NCI-H1436 (cell line): ENCODE data around the gene TUBB1.

Experiments
- DNase-seq: peaks from one replicate; lab custom pipeline; 2025; lab: John Stamatoyannopoulos, UW

The TUBB1 gene

GRCh38 chr20:59042796-59043631, 23.8 kb downstream of the TUBB1 start:
- DNase-seq: peak; percentile 88

- no peak for DNase-seq
Measured at GRCh38 chr20:59043698-59044097, 24.5 kb downstream of the TUBB1 start.

DNA sequence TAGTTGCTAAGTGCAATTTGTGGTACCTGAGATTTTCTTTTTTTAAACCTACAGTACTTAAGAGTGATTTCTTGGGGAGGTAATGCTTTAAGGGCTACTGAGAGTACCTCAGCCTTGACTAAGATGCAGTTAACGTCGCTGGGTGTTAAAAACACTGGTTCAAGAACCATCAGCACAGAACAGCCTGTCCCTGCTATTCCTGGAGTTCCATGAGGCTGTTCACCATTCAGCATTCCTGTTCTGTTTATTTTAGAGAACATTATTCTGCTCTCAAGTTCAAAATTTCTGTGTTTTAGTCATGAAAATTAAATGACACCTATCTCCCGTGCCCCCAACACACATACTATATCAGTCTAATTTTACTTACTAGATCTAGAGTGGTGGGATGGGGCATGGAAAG, 25.1 kb downstream of the TUBB1 start:
- no peak for DNase-seq

DNA sequence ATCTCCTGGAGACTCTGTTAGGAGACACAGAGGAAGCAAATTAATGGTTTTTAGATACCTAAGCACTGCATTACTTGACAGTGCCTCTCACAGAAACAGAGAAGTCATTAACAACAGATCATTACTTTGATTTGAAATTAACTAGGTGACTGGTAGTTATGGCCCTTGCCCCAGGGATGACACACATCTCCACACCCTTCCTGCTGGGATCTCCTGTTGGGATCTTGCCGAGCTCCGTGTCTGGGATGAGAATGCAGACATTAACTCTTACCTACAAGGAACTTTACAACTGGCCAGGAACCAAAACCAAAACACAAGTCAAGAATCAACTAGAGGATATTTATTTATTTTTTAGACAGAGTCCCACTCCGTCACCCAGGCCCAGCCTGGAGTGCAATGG, 25.6 kb downstream of the TUBB1 start:
- no peak for DNase-seq

DNA sequence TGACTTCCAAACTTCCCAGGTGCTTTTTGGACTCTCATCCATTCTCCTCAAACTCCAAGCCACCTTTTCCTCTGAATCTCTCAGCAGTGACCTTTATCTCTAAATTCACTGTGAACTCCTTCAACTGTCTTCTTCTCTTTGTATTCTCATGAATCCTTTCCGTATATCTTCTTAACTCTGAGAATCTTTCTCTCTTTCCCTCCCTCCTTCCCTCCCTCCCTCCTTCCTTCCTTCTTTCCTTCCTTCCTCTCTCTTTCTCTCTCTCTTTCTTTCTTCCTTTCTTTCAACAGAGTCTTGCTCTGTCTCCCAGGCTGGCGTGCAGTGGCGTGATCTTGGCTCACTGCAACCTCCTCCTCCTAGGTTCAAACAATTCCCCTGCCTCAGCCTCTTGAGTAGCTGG, 27.6 kb downstream of the TUBB1 start:
- no peak for DNase-seq

DNA sequence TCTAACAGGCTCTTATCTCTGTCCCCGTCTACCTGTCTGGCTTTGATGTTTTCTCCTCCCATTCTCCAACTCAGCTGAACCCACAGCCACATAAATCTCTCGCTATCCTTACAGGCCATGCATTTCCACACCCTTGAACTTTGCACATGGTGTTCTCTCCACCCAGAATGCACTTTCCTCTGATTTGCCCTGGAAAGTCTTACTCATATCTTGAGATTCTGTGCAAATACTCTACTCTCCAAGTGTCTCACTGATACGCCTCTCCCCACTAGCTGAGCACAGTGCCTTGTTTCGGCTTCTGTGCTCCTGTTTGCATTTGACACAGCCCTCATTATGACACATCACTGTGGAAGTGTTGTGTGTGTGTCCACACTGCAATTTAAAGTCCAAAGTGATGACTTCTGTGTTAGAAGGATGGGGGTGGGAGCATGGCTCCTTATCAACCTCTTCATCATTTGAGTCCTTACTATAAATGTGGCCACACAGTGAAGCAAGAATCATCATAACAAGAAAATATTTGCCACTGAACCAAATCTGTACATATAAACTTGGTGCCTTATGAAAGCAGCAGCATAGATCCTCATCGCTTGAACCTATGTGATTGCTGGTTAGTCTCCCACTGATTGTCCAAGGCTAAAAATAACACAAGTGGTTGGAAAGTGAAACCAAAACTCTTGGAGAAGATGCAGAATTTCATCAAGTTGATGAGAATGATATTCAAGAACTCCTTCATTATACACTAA, 28.9 kb downstream of the TUBB1 start:
- no peak for DNase-seq

GRCh38 chr20:59048681-59049030, 29.4 kb downstream of the TUBB1 start:
- DNase-seq: no peak

DNA sequence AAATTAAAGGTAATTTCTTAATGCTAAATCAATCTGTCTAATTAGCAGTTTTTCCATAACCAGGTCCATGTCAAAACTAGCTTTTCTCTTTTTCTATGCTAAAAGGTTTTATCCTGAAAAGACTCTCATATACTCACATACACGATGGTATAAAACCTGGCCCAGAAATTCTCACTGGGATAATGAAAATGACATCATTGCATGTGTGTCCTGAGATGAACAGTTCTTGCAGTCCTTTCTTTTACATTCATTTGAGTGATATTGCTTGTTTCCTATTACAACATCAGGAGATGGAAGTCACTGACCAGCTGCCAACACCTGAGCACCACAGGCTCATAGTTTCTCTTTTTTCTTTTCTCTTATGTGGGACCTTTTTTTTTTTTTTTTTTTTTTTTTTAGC, 31.2 kb downstream of the TUBB1 start:
- no peak for DNase-seq

DNA sequence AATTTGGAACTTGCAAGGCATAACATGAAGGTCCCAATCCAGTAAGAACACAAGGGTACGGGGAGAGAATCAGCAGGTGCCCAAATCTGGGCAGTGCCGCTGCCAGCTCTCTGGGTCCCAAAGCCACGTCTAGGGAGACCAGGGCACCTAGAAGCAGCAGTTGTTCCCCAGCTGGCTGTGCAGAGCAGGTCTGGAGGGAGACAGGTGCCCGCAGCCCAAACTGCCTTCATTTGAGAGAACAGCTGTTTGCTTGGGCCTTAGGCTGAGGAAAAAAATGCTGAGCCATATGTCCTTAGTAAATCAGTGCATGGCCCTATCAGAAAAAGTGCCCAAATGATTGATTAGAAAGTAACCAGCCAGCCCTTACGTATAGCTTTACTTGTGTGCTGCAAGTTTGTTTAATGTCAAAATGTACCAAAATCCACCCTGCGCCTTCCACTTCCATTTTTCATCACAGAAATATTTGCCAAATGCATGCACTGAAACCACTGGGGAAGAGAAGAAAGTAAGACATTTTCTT, 32.5 kb downstream of the TUBB1 start:
- no peak for DNase-seq

DNA sequence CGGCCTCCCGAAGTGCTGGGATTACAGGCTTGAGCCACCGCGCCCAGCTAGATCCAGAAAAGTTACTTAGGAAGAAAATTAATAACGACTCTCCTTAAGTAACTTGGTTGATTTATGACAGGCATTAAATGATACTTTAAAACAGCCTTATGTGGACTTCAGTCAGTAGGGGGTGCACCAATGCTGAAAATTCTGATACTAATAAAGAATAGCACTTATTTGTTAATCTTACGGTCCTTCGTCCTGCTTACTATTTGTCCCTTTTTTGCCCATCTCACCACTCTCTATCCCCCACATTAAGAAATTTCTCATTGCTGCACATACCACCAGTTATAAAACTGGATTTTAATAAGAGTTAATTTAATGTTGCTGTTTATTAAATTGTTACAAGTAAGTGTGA, 36.1 kb downstream of the TUBB1 start:
- DNase-seq: no peak

DNA sequence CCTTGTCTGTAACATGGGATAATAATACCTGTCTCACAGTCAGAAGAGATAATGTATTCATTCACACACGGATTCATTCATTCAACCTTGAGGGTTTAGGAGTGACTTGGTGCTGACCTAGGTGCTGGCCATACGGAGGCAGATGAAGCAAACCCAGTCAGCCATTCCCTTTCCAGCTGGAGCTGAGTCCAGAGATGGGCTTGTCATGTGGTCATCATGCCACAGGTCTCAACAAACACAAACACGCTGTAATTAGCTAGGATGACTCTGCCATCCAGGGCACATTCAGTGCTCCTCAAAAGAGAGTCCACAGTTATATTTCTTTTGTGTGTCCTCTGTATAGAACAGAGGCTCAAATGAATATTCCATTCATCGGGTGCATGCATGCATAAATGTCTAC, 42.9 kb downstream of the TUBB1 start:
- DNase-seq: no peak

- DNase-seq: no peak
Measured at GRCh38 chr20:59063358-59064213, 44.4 kb downstream of the TUBB1 start.

DNA sequence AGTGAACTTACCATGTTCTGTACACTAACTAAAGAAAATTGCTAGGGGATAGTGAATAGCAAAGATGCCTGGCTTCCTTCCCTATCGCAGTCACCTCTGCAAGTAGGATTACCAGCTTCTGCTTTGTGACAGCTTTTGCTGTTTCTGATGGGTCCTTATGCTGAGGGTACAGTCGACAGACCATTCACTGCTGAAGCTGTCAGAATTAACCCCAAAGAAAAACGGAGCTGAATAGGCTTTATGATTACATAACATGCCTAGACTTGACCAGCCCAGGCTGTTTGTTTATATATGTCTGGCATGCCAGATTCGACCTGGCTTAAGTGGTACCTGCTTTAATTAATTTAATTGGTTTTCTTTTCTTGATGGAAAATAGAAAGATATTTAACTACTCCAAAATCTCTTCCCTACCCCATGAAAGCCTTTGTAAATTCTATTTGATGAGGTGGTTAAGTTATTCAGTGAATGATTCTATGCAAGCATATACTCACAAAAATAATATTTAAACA, 45.0 kb downstream of the TUBB1 start:
- peak; percentile 78 for DNase-seq

DNA sequence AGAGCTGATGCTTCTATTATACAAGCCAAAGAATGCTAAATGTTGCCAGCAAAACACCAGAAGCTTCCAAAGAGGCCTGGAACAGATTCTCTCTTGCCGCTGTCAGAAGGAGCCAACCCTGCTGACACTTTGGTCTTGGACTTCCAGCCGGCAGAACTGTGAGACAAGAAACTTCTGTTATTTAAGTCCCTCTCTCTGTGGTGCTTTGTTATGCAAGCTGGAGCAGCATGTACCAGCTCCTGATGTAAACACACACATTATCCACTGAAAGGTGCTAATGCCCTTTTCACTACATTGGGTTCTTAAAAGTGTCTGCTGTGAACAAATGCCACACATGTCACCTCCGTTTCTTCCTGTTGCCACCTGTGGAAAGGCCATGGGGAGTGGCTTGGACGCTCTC, 49.3 kb downstream of the TUBB1 start:
- DNase-seq: no peak

DNA sequence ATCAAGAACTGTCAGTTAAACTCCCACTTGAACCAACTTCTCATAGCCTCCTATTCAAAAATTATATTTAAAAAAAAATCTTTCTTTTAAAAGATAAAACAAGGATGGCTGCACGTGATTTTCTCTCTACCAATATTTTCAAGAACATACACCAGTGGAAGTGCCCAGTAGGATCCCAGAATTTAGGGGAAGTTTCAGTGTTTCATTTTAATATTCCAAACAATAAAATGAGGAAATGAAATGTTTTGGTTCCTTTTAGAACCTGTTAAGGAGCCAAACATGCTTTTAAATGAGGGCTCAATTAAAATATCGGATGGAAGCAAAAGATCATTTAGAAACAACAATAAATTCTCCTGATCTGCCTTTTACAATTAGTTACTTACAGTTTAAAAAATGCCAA, 49.8 kb downstream of the TUBB1 start:
- DNase-seq: no peak

DNA sequence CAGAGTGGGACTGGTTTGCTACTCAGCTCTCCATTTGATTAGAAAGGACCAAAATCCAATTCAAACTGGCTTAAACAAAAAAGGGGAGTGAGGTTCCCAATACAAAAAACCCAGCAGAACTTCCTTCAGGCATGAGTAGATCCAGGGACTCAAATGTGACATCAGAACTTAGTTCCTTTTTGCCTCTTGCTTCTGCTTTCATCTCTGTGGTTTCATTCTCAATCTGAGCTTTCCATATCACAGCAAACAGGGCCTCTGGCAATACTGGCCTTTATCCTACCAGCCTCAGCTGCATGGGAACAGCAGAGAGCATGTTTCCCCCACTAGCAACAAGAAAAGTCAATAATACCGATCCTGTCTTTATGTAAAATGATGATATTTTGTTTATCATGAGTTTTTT, 52.0 kb downstream of the TUBB1 start:
- no peak for DNase-seq

- DNase-seq: no peak
Measured at GRCh38 chr20:59073582-59073981, 54.4 kb downstream of the TUBB1 start.

DNA sequence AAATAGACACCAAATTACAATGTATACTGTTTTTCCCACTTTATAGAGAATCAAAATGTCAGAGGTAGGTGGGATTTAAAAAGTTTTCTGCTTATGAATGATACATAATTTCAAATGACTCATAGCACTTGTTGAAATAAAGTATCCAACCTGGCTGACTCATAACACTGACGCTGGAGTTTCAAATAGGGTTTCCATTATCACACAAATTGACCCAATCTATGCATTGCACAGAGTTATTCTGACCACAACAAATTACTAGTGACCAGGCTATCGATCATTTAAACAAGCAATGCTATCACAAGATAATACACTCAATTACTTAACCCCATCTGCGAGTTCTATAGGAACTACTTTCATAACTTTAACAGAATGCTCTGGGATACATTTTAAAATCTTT, 55.2 kb downstream of the TUBB1 start:
- DNase-seq: no peak

DNA sequence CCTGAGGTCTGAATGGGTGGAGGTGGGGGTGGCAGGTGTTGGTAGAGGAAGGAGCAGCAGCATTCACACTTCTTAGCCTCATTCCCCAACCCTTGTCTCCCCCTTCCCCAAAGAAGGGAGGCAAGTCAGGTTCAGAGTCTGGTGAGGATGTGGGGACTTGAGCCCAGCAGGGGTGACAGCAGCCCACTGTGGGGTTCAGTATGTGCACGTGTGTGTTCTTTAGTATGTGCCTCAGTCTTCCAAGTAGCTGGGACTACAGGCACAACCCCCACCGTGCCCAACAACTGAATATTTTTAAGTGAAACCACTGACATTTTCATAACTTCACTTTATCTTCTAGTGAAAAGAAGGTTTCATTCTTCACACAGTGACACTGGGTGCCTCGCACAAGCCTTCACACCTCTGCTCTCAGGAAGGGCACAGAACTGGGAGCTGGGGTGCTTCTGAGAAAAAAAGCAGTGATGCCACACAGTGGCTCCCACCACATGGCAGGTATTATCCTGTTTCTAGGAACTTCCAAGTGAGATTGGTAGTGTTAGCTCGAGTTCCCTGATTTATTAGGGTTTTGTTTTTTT, 56.8 kb downstream of the TUBB1 start:
- no peak for DNase-seq
